ENCODE data around the gene CDK2AP2. TPM values are rescaled to one million over a fixed set of nuclear protein-coding genes. Genes with fewer than 3 reads are reported as not detected.

The CDK2AP2 gene
- total and polyA plus RNA-seq, 9 of the 15 experiments (the other 6 are each of a cell fraction or from before 2014, with no cell fraction given), result 4.4 to 47.4 (median 21.7) TPM

DNA sequence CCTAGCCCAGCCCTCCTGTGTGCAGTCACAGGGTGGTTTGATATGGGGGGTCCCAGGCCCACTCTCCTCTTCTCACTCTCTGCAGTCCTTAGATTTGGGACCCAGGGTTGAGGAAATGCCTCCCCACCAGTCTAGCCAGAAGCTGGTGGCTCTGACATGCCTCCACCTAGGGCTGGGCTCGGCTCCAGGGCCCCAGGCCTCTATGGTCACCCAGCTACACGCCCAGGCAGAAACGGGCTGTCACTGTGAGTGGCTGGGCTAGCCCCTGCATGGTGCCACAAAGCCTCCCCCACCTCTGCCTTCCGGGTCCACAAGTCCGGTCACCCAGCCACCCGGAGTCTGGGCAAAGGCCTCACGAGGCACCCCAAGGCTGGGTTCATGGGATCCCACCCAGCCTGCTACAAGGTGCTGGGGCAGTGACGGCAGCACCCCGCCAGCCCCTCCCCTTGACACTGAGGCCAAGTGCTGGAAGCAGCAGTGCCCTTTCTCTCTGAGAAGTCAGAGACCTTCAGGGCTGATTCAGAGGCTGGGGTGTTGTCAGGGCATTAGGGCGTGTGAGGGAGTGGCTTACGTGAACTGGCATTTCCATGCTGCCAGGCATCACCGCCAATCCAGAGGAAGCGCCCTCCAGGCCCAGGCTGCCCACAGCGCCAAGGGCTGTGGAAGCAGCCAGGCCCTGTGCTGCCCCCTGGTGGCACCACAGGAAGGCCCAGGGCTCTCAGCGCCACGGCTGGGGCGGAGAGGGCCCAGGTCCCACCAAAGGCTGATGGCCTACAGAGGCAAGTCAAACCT, 2.2 kb downstream of the CDK2AP2 start (continued):
- TF ChIP-seq KLF16 (IDR thresholded peaks at IDR 0.05), result peak; percentile 18; the same call in 1 of the 2 replicates
- TF ChIP-seq, protein P1, sequence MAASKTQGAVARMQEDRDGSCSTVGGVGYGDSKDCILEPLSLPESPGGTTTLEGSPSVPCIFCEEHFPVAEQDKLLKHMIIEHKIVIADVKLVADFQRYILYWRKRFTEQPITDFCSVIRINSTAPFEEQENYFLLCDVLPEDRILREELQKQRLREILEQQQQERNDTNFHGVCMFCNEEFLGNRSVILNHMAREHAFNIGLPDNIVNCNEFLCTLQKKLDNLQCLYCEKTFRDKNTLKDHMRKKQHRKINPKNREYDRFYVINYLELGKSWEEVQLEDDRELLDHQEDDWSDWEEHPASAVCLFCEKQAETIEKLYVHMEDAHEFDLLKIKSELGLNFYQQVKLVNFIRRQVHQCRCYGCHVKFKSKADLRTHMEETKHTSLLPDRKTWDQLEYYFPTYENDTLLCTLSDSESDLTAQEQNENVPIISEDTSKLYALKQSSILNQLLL (CRISPR knock-in tag; IDR thresholded peaks at IDR 0.05; ENCODE audit: borderline replicate concordance), result no peak
- TF ChIP-seq SP2 (IDR thresholded peaks at IDR 0.05; ENCODE audit: extremely low read depth, low read depth, low read length, poor library complexity, severe bottlenecking), result no peak
- no peak for TF ChIP-seq NRF1 (conservative IDR thresholded peaks at IDR 0.05 in 1 of 2, IDR thresholded peaks at IDR 0.05 in 1 of 2)
- no peak for TF ChIP-seq FOS (IDR thresholded peaks at IDR 0.05; ENCODE audit: extremely low read depth, insufficient read length)
- TF ChIP-seq MTA3 (IDR thresholded peaks at IDR 0.05; ENCODE audit: borderline replicate concordance), result peak; percentile 85; the same call in 1 of the 2 replicates
- no peak for TF ChIP-seq RAD51 (IDR thresholded peaks at IDR 0.05; ENCODE audit: borderline replicate concordance, low read depth)
- peak; percentile 50; the same call in 1 of the 2 replicates for TF ChIP-seq ZNF583 (CRISPR knock-in tag; IDR thresholded peaks at IDR 0.05)
- TF ChIP-seq, protein P2, sequence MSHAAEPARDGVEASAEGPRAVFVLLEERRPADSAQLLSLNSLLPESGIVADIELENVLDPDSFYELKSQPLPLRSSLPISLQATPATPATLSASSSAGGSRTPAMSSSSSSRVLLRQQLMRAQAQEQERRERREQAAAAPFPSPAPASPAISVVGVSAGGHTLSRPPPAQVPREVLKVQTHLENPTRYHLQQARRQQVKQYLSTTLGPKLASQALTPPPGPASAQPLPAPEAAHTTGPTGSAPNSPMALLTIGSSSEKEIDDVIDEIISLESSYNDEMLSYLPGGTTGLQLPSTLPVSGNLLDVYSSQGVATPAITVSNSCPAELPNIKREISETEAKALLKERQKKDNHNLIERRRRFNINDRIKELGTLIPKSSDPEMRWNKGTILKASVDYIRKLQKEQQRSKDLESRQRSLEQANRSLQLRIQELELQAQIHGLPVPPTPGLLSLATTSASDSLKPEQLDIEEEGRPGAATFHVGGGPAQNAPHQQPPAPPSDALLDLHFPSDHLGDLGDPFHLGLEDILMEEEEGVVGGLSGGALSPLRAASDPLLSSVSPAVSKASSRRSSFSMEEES (CRISPR knock-in tag; IDR thresholded peaks at IDR 0.05), result no peak
- no peak for TF ChIP-seq HDAC3 (IDR thresholded peaks at IDR 0.05; ENCODE audit: borderline replicate concordance, partially characterized antibody)
- TF ChIP-seq, protein P3, sequence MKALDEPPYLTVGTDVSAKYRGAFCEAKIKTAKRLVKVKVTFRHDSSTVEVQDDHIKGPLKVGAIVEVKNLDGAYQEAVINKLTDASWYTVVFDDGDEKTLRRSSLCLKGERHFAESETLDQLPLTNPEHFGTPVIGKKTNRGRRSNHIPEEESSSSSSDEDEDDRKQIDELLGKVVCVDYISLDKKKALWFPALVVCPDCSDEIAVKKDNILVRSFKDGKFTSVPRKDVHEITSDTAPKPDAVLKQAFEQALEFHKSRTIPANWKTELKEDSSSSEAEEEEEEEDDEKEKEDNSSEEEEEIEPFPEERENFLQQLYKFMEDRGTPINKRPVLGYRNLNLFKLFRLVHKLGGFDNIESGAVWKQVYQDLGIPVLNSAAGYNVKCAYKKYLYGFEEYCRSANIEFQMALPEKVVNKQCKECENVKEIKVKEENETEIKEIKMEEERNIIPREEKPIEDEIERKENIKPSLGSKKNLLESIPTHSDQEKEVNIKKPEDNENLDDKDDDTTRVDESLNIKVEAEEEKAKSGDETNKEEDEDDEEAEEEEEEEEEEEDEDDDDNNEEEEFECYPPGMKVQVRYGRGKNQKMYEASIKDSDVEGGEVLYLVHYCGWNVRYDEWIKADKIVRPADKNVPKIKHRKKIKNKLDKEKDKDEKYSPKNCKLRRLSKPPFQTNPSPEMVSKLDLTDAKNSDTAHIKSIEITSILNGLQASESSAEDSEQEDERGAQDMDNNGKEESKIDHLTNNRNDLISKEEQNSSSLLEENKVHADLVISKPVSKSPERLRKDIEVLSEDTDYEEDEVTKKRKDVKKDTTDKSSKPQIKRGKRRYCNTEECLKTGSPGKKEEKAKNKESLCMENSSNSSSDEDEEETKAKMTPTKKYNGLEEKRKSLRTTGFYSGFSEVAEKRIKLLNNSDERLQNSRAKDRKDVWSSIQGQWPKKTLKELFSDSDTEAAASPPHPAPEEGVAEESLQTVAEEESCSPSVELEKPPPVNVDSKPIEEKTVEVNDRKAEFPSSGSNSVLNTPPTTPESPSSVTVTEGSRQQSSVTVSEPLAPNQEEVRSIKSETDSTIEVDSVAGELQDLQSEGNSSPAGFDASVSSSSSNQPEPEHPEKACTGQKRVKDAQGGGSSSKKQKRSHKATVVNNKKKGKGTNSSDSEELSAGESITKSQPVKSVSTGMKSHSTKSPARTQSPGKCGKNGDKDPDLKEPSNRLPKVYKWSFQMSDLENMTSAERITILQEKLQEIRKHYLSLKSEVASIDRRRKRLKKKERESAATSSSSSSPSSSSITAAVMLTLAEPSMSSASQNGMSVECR (CRISPR knock-in tag; IDR thresholded peaks at IDR 0.05), result peak; percentile 13; the same call in 1 of the 2 replicates
- TF ChIP-seq ZNF143 (CRISPR knock-in tag; IDR thresholded peaks at IDR 0.05), result no peak
- no peak for TF ChIP-seq NUFIP1 (IDR thresholded peaks at IDR 0.05; ENCODE audit: partially characterized antibody)
- TF ChIP-seq TAF7 (tag; IDR thresholded peaks at IDR 0.05), result no peak
- TF ChIP-seq ZNF282 (CRISPR knock-in tag; IDR thresholded peaks at IDR 0.05), result 0 out of 2 replicates have a peak, but pooled peaks have one; percentile 52
- TF ChIP-seq POLR2AphosphoS2 (IDR thresholded peaks at IDR 0.05; ENCODE audit: low read length), result no peak
- no peak for TF ChIP-seq MED1 (CRISPR knock-in tag; IDR thresholded peaks at IDR 0.05; ENCODE audit: borderline replicate concordance)
- TF ChIP-seq, protein P4, sequence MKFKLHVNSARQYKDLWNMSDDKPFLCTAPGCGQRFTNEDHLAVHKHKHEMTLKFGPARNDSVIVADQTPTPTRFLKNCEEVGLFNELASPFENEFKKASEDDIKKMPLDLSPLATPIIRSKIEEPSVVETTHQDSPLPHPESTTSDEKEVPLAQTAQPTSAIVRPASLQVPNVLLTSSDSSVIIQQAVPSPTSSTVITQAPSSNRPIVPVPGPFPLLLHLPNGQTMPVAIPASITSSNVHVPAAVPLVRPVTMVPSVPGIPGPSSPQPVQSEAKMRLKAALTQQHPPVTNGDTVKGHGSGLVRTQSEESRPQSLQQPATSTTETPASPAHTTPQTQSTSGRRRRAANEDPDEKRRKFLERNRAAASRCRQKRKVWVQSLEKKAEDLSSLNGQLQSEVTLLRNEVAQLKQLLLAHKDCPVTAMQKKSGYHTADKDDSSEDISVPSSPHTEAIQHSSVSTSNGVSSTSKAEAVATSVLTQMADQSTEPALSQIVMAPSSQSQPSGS (CRISPR knock-in tag; IDR thresholded peaks at IDR 0.05), result no peak
- TF ChIP-seq TCF3 (CRISPR knock-in tag; IDR thresholded peaks at IDR 0.05), result no peak
- TF ChIP-seq EP400 (IDR thresholded peaks at IDR 0.05), result no peak; the same call in 1 of the 2 replicates
